SU-DHL-6 (cell line): ENCODE measurements around the gene NSMF.

Experiments used
- H2AFZ ChIP-seq: fragments of 200-600 bp; sonication (generic); 2 replicates; pipeline ENCODE4 v1.6.1; 2014; ENCODE audit warnings: low read depth, mild to moderate bottlenecking, moderate library complexity, mixed read lengths, antibody characterized with exemption, low read length; ENCODE audit not compliant: severe bottlenecking
- H3F3A ChIP-seq: fragments of 200-600 bp; shearing (Covaris generic); 2 replicates; pipeline ENCODE4 v1.6.0; 2016; ENCODE audit warnings: antibody characterized with exemption, mild to moderate bottlenecking; ENCODE audit not compliant: insufficient read depth
- H3K27ac ChIP-seq: fragments of 200-600 bp; sonication (generic); 2 replicates; pipeline ENCODE4 v1.5.1; 2016; ENCODE audit warnings: low read depth, mild to moderate bottlenecking, low read length, moderate library complexity, mixed read lengths
- H3K27me3 ChIP-seq: fragments of 200-600 bp; sonication (generic), shearing (Covaris generic); 2 replicates; pipeline ENCODE4 v1.6.0; 2014; ENCODE audit warnings: mild to moderate bottlenecking, low read length
- H3K36me3 ChIP-seq: fragments of 200-600 bp; sonication (generic); 2 replicates; pipeline ENCODE4 v1.6.1; 2014; ENCODE audit warnings: mild to moderate bottlenecking, low read length, mixed read lengths
- H3K4me2 ChIP-seq: fragments of 300-600, 200-600 bp; shearing (Covaris generic), sonication (generic); 2 replicates; pipeline ENCODE4 v1.6.0; 2014; ENCODE audit warnings: low read length, low read depth, mild to moderate bottlenecking; ENCODE audit not compliant: poor library complexity, severe bottlenecking
- H3K4me3 ChIP-seq: fragments of 200-600 bp; sonication (generic); 2 replicates; pipeline ENCODE4 v1.5.1; 2014; ENCODE audit warnings: antibody characterized with exemption, low read length, mild to moderate bottlenecking, mixed read lengths; ENCODE audit not compliant: insufficient read depth, poor library complexity, severe bottlenecking
- H3K79me2 ChIP-seq: fragments of 200-600 bp; sonication (generic); 2 replicates; pipeline ENCODE4 v1.6.1; 2014; ENCODE audit warnings: mild to moderate bottlenecking, low read length, moderate library complexity; ENCODE audit not compliant: insufficient read depth
- H3K9ac ChIP-seq: fragments of 200-600 bp; sonication (generic); 2 replicates; pipeline ENCODE4 v1.7.0; 2014; ENCODE audit warnings: mild to moderate bottlenecking, low read length
- H3K9me2 ChIP-seq: fragments of 200-600 bp; sonication (generic); replicated peaks from 2 replicates; pipeline ENCODE4 v1.6.1; 2014; ENCODE audit warnings: low read length; ENCODE audit not compliant: insufficient read depth
- H3K9me3 ChIP-seq: fragments of 200-600 bp; sonication (generic); 2 replicates; pipeline ENCODE4 v1.6.1; 2014; ENCODE audit warnings: low read length, mixed read lengths; ENCODE audit not compliant: insufficient read depth
- H4K20me1 ChIP-seq: fragments of 200-600 bp; sonication (generic); 2 replicates; pipeline ENCODE4 v1.6.1; 2014; ENCODE audit warnings: low read depth, mild to moderate bottlenecking, antibody characterized with exemption, low read length, moderate library complexity, mixed read lengths
- CTCF ChIP-seq: fragments of 200-600 bp; sonication (generic); IDR thresholded peaks from one replicate; pipeline ENCODE4 v1.5.1; 2017; ENCODE audit warnings: antibody characterized with exemption, mild to moderate bottlenecking, low read length, moderate library complexity; ENCODE audit not compliant: insufficient read depth, poor library complexity, severe bottlenecking
- EZH2phosphoT487 ChIP-seq: fragments of 200-600 bp; sonication (generic), shearing (Covaris generic); conservative IDR thresholded peaks from 2 replicates; pipeline ENCODE4 v1.6.1; 2018; ENCODE audit warnings: mild to moderate bottlenecking, antibody characterized with exemption, low read length, moderate library complexity, mixed read lengths

NSMF gene

GRCh38 chr9:137487454-137488326, 28.6 kb upstream of the NSMF start:
- H3K9me3 ChIP-seq: no peaks in the 10 kb centered on the region
- TF ChIP-seq EZH2phosphoT487: no peak
- no peak for TF ChIP-seq CTCF
- H3K9ac ChIP-seq: no peak overlapping the region
- H3K27me3 ChIP-seq: no peaks in the 10 kb centered on the region
- H3K4me3 ChIP-seq: no peak overlapping the region
- H3K36me3 ChIP-seq: no peaks in the 10 kb centered on the region
- H3F3A ChIP-seq: no peaks in the 10 kb centered on the region
- no peaks in the 10 kb centered on the region for H3K9me2 ChIP-seq
- H3K27ac ChIP-seq: no peak overlapping the region
- H3K4me2 ChIP-seq: no peak overlapping the region
- no peaks in the 10 kb centered on the region for H3K79me2 ChIP-seq
- H4K20me1 ChIP-seq: no peaks in the 10 kb centered on the region
- H2AFZ ChIP-seq: no peak overlapping the region

- Histone ChIP-seq H3K4me3 (no peak overlapping the region), H3K4me2 (no peak overlapping the region), H3K79me2 (no peaks in the 10 kb centered on the region), H2AFZ (no peak overlapping the region), H4K20me1 (no peaks in the 10 kb centered on the region), H3F3A (no peaks in the 10 kb centered on the region), H3K9ac (no peak overlapping the region), H3K27me3 (no peaks in the 10 kb centered on the region), H3K9me3 (no peaks in the 10 kb centered on the region), H3K27ac (no peak overlapping the region), H3K9me2 (no peaks in the 10 kb centered on the region), H3K36me3 (no peaks in the 10 kb centered on the region)
- TF ChIP-seq EZH2phosphoT487: no peak
- TF ChIP-seq CTCF: no peak
Observed at GRCh38 chr9:137486545-137487453, 27.7 kb upstream of the NSMF start.

GRCh38 chr9:137486141-137486490, 27.0 kb upstream of the NSMF start:
- H3F3A ChIP-seq: no peaks in the 10 kb centered on the region
- TF ChIP-seq CTCF: no peak
- no peak for TF ChIP-seq EZH2phosphoT487
- H3K4me3 ChIP-seq: no peak overlapping the region
- H2AFZ ChIP-seq: no peak overlapping the region
- H4K20me1 ChIP-seq: no peaks in the 10 kb centered on the region
- no peaks in the 10 kb centered on the region for H3K9me3 ChIP-seq
- H3K27ac ChIP-seq: no peak overlapping the region
- no peaks in the 10 kb centered on the region for H3K27me3 ChIP-seq
- no peaks in the 10 kb centered on the region for H3K9me2 ChIP-seq
- H3K9ac ChIP-seq: no peak overlapping the region
- no peak overlapping the region for H3K4me2 ChIP-seq
- H3K79me2 ChIP-seq: no peaks in the 10 kb centered on the region
- H3K36me3 ChIP-seq: no peaks in the 10 kb centered on the region
